Large intestine (tissue), 3 donors: ENCODE measurements around the gene BDKRB1. TPM values are rescaled to one million over a fixed set of nuclear protein-coding genes. Genes with fewer than 3 reads are reported as not detected.
A peak's percentile ranks its signal among the peaks of the same experiment; 100 is the strongest.

Experiments used
- DNase-seq, 2 donors: peaks; one replicate each; pipeline versions ENCODE4 v3.0.0 to v3.0.0-alpha.2; 2013
- H3K27ac ChIP-seq: one replicate; pipeline ENCODE4 v1.5.1; 2013; ENCODE audit warnings: low read length
- H3K27me3 ChIP-seq: 2 replicates; pipeline ENCODE4 v1.6.1; 2013; ENCODE audit warnings: low read length; ENCODE audit not compliant: control insufficient read depth, insufficient read depth
- H3K36me3 ChIP-seq: 2 replicates; pipeline ENCODE4 v1.6.1; 2013; ENCODE audit warnings: low read length; ENCODE audit not compliant: control insufficient read depth, insufficient read depth
- H3K4me1 ChIP-seq: one replicate; pipeline ENCODE4 v1.6.1; 2013; ENCODE audit warnings: low read length; ENCODE audit not compliant: control insufficient read depth, insufficient read depth
- H3K4me3 ChIP-seq: one replicate; pipeline ENCODE4 v1.5.1; 2013; ENCODE audit warnings: low read length
- H3K9me3 ChIP-seq: one replicate; pipeline ENCODE4 v1.6.1; 2013; ENCODE audit warnings: mild to moderate bottlenecking, low read depth, low read length, moderate library complexity; ENCODE audit not compliant: control insufficient read depth
- WGBS: methylation state at CpG from one replicate; pipeline ENCODE4 v1.1.5; 2013; ENCODE audit warnings: low lambda C conversion rate; ENCODE audit not compliant: insufficient coverage; 5-methylcytosine and 5-hydroxymethylcytosine counted together
- polyA plus RNA-seq: library from polyadenylated mRNA; unstranded; fragments of 120-200 nt; gene quantifications from one replicate; pipeline ENCODE4 v1.2.1, GENCODE V29; 2013

BDKRB1 gene
- polyA plus RNA-seq, 1 donor = 5.4 TPM

- peaks cover 13% of the 10 kb centered on the region for H3K9me3 ChIP-seq
- no peaks in the 10 kb centered on the region for H3K27me3 ChIP-seq
- DNase-seq = peak in 1 of 2 donors; percentile 32
- WGBS = no CpG with 5 or more reads among the region's 12 CpGs
- H3K27ac ChIP-seq = no peak overlapping the region
- H3K4me1 ChIP-seq = peaks cover 12% of the 10 kb centered on the region
- H3K4me3 ChIP-seq = no peak overlapping the region
- peaks cover 9% of the 10 kb centered on the region for H3K36me3 ChIP-seq
Observed at GRCh38 chr14:96231526-96232130, 24.4 kb upstream of the BDKRB1 start.

- no peaks in the 10 kb centered on the region for H3K27me3 ChIP-seq
- no peak overlapping the region for H3K27ac ChIP-seq
- no peak overlapping the region for H3K4me3 ChIP-seq
- peaks cover 13% of the 10 kb centered on the region for H3K9me3 ChIP-seq
- H3K36me3 ChIP-seq = peaks cover 8% of the 10 kb centered on the region
- 90% methylated on average over 2 of the region's 11 CpGs for WGBS
- peaks cover 18% of the 10 kb centered on the region for H3K4me1 ChIP-seq
- no peak for DNase-seq
Observed at GRCh38 chr14:96232506-96232905, 23.5 kb upstream of the BDKRB1 start.

GRCh38 chr14:96233661-96234060, 22.3 kb upstream of the BDKRB1 start:
- H3K9me3 ChIP-seq = peaks cover 3% of the 10 kb centered on the region
- no peak for DNase-seq
- no peak overlapping the region for H3K4me3 ChIP-seq
- peaks cover 11% of the 10 kb centered on the region for H3K36me3 ChIP-seq
- H3K27me3 ChIP-seq = no peaks in the 10 kb centered on the region
- H3K4me1 ChIP-seq = peaks cover 20% of the 10 kb centered on the region
- no CpG with 5 or more reads among the region's 3 CpGs for WGBS
- no peak overlapping the region for H3K27ac ChIP-seq

GRCh38 chr14:96235426-96235825, 20.6 kb upstream of the BDKRB1 start:
- Histone ChIP-seq H3K27me3 (no peaks in the 10 kb centered on the region), H3K4me1 (peaks cover 35% of the 10 kb centered on the region), H3K36me3 (peaks cover 7% of the 10 kb centered on the region), H3K4me3 (no peak overlapping the region), H3K9me3 (peaks cover 2% of the 10 kb centered on the region), H3K27ac (no peak overlapping the region)
- 20% methylated on average over 1 of the region's 4 CpGs for WGBS
- no peak for DNase-seq

- no peak overlapping the region for H3K27ac ChIP-seq
- DNase-seq = no peak
- no CpG with 5 or more reads among the region's 2 CpGs for WGBS
- peaks cover 12% of the 10 kb centered on the region for H3K9me3 ChIP-seq
- H3K4me3 ChIP-seq = no peak overlapping the region
- no peaks in the 10 kb centered on the region for H3K27me3 ChIP-seq
- H3K36me3 ChIP-seq = peaks cover 22% of the 10 kb centered on the region
- peaks cover 42% of the 10 kb centered on the region for H3K4me1 ChIP-seq
Observed at GRCh38 chr14:96237641-96238040, 18.4 kb upstream of the BDKRB1 start.

GRCh38 chr14:96238676-96239265, 17.2 kb upstream of the BDKRB1 start:
- peak in 1 of 2 donors; percentile 18 for DNase-seq
- H3K36me3 ChIP-seq = peaks cover 22% of the 10 kb centered on the region
- peak overlapping the region; percentile 88 for H3K27ac ChIP-seq
- WGBS = 80% methylated on average over 1 of the region's 7 CpGs
- H3K9me3 ChIP-seq = peaks cover 12% of the 10 kb centered on the region
- H3K27me3 ChIP-seq = no peaks in the 10 kb centered on the region
- peaks cover 40% of the 10 kb centered on the region for H3K4me1 ChIP-seq
- no peak overlapping the region for H3K4me3 ChIP-seq

- H3K27me3 ChIP-seq = no peaks in the 10 kb centered on the region
- DNase-seq = peak; percentile 94 to 98
- H3K4me3 ChIP-seq = no peak overlapping the region
- no CpG with 5 or more reads among the region's 9 CpGs for WGBS
- peaks cover 30% of the 10 kb centered on the region for H3K4me1 ChIP-seq
- peak overlapping the region; percentile 88 for H3K27ac ChIP-seq
- peaks cover 22% of the 10 kb centered on the region for H3K36me3 ChIP-seq
- H3K9me3 ChIP-seq = peaks cover 12% of the 10 kb centered on the region
Observed at GRCh38 chr14:96239711-96240141, 16.3 kb upstream of the BDKRB1 start.

- WGBS = no CpG with 5 or more reads among the region's 18 CpGs
- H3K9me3 ChIP-seq = peaks cover 12% of the 10 kb centered on the region
Observed at GRCh38 chr14:96240641-96241040, 15.4 kb upstream of the BDKRB1 start.

GRCh38 chr14:96242126-96242525, 13.9 kb upstream of the BDKRB1 start:
- H3K9me3 ChIP-seq = peaks cover 12% of the 10 kb centered on the region
- H3K36me3 ChIP-seq = peaks cover 22% of the 10 kb centered on the region

More at GRCh38 chr14:96240641-96241040, 15.4 kb upstream of the BDKRB1 start:
- Histone ChIP-seq H3K27ac (peak overlapping the region; percentile 88), H3K4me3 (no peak overlapping the region), H3K36me3 (peaks cover 22% of the 10 kb centered on the region), H3K27me3 (no peaks in the 10 kb centered on the region), H3K4me1 (peaks cover 30% of the 10 kb centered on the region)
- no peak for DNase-seq

GRCh38 chr14:96243785-96244184, 12.2 kb upstream of the BDKRB1 start:
- Histone ChIP-seq H3K27me3 (no peaks in the 10 kb centered on the region), H3K4me3 (no peak overlapping the region), H3K36me3 (peaks cover 15% of the 10 kb centered on the region), H3K27ac (no peak overlapping the region), H3K9me3 (peaks cover 12% of the 10 kb centered on the region), H3K4me1 (peaks cover 24% of the 10 kb centered on the region)
- DNase-seq = no peak
- no CpG with 5 or more reads among the region's 5 CpGs for WGBS

More at GRCh38 chr14:96242126-96242525, 13.9 kb upstream of the BDKRB1 start:
- 90% methylated on average over 5 of the region's 10 CpGs for WGBS
- H3K4me3 ChIP-seq = no peak overlapping the region
- no peak for DNase-seq
- no peak overlapping the region for H3K27ac ChIP-seq
- peaks cover 28% of the 10 kb centered on the region for H3K4me1 ChIP-seq
- H3K27me3 ChIP-seq = no peaks in the 10 kb centered on the region
